Kidney (tissue), 14 donors: ENCODE results near the gene TNRC6C. TPM values are rescaled to one million over a fixed set of nuclear protein-coding genes. Genes with fewer than 3 reads are reported as not detected.
"Not testable (repeated sequence)": the region's sequence is repeated elsewhere in the genome, so short reads cannot be mapped to it uniquely, and the experiment has no call there.

Experiments used
- DNase-seq, 5 donors: peaks; one replicate each; pipeline ENCODE4 v3.0.0-alpha.2; 2013 to 2020
- FAIRE-seq: peaks from 2 replicates; lab custom pipeline; 2012; peaks lifted over from hg19 to GRCh38; lab: Jason Lieb, UNC
- H3K27ac ChIP-seq, 2 donors: one replicate each; pipeline ENCODE4 v1.7.0; 2013; ENCODE audit warnings: low read depth in 2 of 2, low read length in 2 of 2, inconsistent platforms in 1 of 2
- H3K27me3 ChIP-seq: one replicate; pipeline ENCODE4 v1.7.1; 2013; ENCODE audit warnings: low read length, inconsistent platforms; ENCODE audit not compliant: control insufficient read depth, insufficient read depth
- H3K36me3 ChIP-seq, 3 donors: one replicate each; pipeline versions ENCODE4 v1.7.0 to v1.7.1; 2013; ENCODE audit warnings: low read length in 3 of 3, control low read depth in 1 of 3, inconsistent platforms in 1 of 3; ENCODE audit not compliant: insufficient read depth in 3 of 3, control insufficient read depth in 2 of 3
- H3K4me1 ChIP-seq, 3 donors: one replicate each; pipeline versions ENCODE4 v1.7.0 to v1.7.1; 2013; ENCODE audit warnings: low read length in 3 of 3, inconsistent platforms in 1 of 3, low read depth in 1 of 3; ENCODE audit not compliant: control insufficient read depth in 2 of 3, insufficient read depth in 2 of 3
- H3K4me3 ChIP-seq, 3 donors: one replicate each; pipeline versions ENCODE4 v1.7.0 to v1.8.1; 2013; ENCODE audit warnings: low read length in 3 of 3, control low read depth in 1 of 3, inconsistent platforms in 1 of 3
- H3K9ac ChIP-seq, 3 donors: one replicate each; pipeline versions ENCODE4 v1.7.0 to v1.7.1; 2013; ENCODE audit warnings: low read length in 3 of 3, control low read depth in 1 of 3, inconsistent platforms in 1 of 3
- H3K9me3 ChIP-seq, 3 donors: one replicate each; pipeline versions ENCODE4 v1.7.0 to v1.7.1; 2013; ENCODE audit warnings: low read length in 3 of 3, control low read depth in 1 of 3, inconsistent platforms in 1 of 3; ENCODE audit not compliant: control insufficient read depth in 2 of 3, insufficient read depth in 1 of 3
- intact Hi-C: fragments of 100-400 bp; cut with DNase I; formaldehyde crosslinking; loops from one replicate; pipeline ENCODE4 v1.11.1; 2022
- polyA plus RNA-seq: library from polyadenylated mRNA; stranded (reverse); fragments of 350-450 nt; fragmentation: Illumina TruSeq; extraction: RNeasy Lipid Tissue Mini Kit (QIAGEN cat#74804); gene quantifications from one replicate; pipeline ENCODE4 v1.2.3, GENCODE V29; 2014; ENCODE audit warnings: low read depth, low replicate concordance; ENCODE audit not compliant: insufficient read depth
- total RNA-seq: library from RNA; stranded (reverse); fragmentation: NEBNext Ultra II Directional; extraction: Animal tissue kit (Norgen Biotek cat#: 25700); gene quantifications from one replicate; pipeline ENCODE4 v1.2.1, GENCODE V29; 2021
- TF ChIP-seq, protein P1 (sequence below): IDR thresholded peaks from 3 replicates; pipeline ENCODE4 v1.5.1; 2012; ENCODE audit warnings: mild to moderate bottlenecking, moderate library complexity, borderline replicate concordance; ENCODE audit not compliant: insufficient read depth; ENCODE audit errors: extremely low read depth
- donor health status: control.
- donor health status: control.
- donor health status: control.
- donor health status: control.
- donor health status: control.
- donor health status: DM: yes; HTN: yes; CAD: no.
- donor health status: Normal renal cell carcinoma (clear cell type).

Gene TNRC6C
- total and polyA plus RNA-seq, 2 donors from 2014 or later = 1.9 to 29.4 TPM

DNA sequence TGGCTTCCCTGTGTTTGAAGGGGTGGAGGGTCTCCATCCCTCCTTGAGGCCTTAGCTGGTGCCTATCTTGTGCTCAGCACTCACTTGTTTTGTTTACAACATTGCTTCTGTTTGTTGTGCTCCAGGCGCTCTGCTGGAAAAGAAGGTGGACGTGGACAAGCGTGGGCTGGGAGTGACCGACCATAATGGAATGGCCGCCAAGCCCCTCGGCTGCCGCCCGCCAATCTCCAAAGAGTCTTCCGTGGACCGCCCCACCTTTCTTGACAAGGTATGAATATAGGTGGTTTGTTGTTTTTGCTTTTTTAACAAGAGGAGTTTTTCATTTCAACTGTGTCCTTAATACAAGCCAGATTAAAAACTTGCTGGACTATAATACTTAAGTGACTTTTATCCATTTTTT lies 116.5 kb downstream of the TNRC6C start:
- TF ChIP-seq, protein P1, sequence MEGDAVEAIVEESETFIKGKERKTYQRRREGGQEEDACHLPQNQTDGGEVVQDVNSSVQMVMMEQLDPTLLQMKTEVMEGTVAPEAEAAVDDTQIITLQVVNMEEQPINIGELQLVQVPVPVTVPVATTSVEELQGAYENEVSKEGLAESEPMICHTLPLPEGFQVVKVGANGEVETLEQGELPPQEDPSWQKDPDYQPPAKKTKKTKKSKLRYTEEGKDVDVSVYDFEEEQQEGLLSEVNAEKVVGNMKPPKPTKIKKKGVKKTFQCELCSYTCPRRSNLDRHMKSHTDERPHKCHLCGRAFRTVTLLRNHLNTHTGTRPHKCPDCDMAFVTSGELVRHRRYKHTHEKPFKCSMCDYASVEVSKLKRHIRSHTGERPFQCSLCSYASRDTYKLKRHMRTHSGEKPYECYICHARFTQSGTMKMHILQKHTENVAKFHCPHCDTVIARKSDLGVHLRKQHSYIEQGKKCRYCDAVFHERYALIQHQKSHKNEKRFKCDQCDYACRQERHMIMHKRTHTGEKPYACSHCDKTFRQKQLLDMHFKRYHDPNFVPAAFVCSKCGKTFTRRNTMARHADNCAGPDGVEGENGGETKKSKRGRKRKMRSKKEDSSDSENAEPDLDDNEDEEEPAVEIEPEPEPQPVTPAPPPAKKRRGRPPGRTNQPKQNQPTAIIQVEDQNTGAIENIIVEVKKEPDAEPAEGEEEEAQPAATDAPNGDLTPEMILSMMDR = no peak
- Histone ChIP-seq H3K27me3 (no peaks in the 10 kb centered on the region), H3K4me1 (no peaks in the 10 kb centered on the region), H3K4me3 (no peak overlapping the region), H3K9ac (no peak overlapping the region), H3K36me3 (peaks cover 17 to 55% (median 43%) of the 10 kb centered on the region in 3 donors), H3K9me3 (no peaks in the 10 kb centered on the region), H3K27ac (no peak overlapping the region)
- no peak for DNase-seq
- intact Hi-C loops = no loop called here
- FAIRE-seq = no peak

DNA sequence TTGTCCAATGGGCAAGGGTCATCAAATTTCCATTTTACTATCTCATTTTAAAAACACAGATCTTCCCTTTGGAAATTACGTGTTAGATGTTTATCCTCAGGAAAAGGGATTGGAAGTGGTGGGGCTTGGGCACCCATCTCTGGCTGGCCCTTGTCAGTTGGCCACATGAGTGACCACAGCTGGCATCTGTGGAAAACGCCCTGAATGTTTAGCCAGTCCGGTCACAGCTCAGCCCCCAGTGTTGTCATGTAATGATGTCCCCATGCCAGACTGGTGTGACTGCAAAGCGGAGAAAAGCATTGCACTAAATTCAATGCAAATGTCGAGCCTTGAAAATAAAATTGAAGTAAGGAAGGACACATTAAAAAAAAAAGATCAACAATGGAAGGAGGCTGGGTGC lies 117.0 kb downstream of the TNRC6C start:
- Histone ChIP-seq H3K27me3 (no peaks in the 10 kb centered on the region), H3K9me3 (no peaks in the 10 kb centered on the region), H3K4me3 (no peak overlapping the region), H3K36me3 (peaks cover 17 to 52% (median 43%) of the 10 kb centered on the region in 3 donors), H3K9ac (no peak overlapping the region), H3K4me1 (no peaks in the 10 kb centered on the region), H3K27ac (no peak overlapping the region)
- intact Hi-C loops = no loop called here
- TF ChIP-seq, protein P1 = no peak
- DNase-seq = no peak
- no peak for FAIRE-seq

DNA sequence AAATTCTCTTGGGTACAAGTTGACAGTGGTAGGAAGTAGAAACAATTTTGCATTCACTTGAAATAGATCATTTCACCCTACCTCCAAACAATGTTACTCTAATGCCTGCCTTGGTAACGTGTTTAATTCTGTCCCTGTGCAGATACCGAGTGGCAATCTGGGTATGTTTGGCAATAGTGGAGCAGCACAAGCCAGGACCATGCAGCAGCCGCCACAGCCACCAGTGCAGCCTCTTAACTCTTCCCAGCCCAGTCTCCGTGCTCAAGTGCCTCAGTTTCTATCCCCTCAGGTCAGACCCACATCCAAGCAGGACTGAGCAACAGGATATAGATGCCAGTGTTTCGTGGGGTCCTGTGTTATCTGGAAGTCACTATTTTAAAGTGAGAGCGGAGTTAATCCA lies 120.8 kb downstream of the TNRC6C start:
- Histone ChIP-seq H3K4me3 (no peak overlapping the region), H3K4me1 (no peaks in the 10 kb centered on the region), H3K27me3 (no peaks in the 10 kb centered on the region), H3K9me3 (no peaks in the 10 kb centered on the region), H3K27ac (no peak overlapping the region), H3K9ac (no peak overlapping the region), H3K36me3 (peaks cover 3 to 34% (median 32%) of the 10 kb centered on the region in 3 donors)
- TF ChIP-seq, protein P1 = no peak
- no peak for DNase-seq
- intact Hi-C loops = no loop called here
- FAIRE-seq = no peak

GRCh38 chr17:78081551-78081950 lies 123.0 kb downstream of the TNRC6C start:
- TF ChIP-seq, protein P1 = no peak
- peaks cover 0 to 30% (median 23%) of the 10 kb centered on the region in 3 donors for H3K36me3 ChIP-seq

GRCh38 chr17:78082355-78082872 lies 123.9 kb downstream of the TNRC6C start:
- intact Hi-C loops, H3K4me1 ChIP-seq, H3K27ac ChIP-seq, H3K9me3 ChIP-seq, H3K27me3 ChIP-seq, H3K9ac ChIP-seq, DNase-seq, H3K4me3 ChIP-seq, FAIRE-seq: not testable (repeated sequence)
- H3K36me3 ChIP-seq = peaks cover 0 to 34% (median 27%) of the 10 kb centered on the region in 3 donors

More at GRCh38 chr17:78081551-78081950, 123.0 kb downstream of the TNRC6C start:
- H3K4me1 ChIP-seq = no peaks in the 10 kb centered on the region
- DNase-seq (no peak), FAIRE-seq (no peak)
- intact Hi-C loops = no loop called here
- H3K27ac ChIP-seq = no peak overlapping the region
- no peak overlapping the region for H3K9ac ChIP-seq
- H3K9me3 ChIP-seq = no peaks in the 10 kb centered on the region
- no peak overlapping the region for H3K4me3 ChIP-seq
- H3K27me3 ChIP-seq = no peaks in the 10 kb centered on the region
